H1 (cell line): Measurements from ENCODE around the gene PCDHGA7. TPM values are rescaled to one million over a fixed set of nuclear protein-coding genes. Genes with fewer than 3 reads are reported as not detected.

Experiments
- CTCF ChIA-PET: fragments of 300-600 bp; sonication (Branson Sonifier 250); formaldehyde crosslinking; loops from one replicate; lab custom pipeline; 2021; ENCODE audit not compliant: partially characterized antibody; lab: Charles Lee
- POLR2A ChIA-PET: fragments of 300-600 bp; sonication (Branson Sonifier 250); formaldehyde crosslinking; loops from one replicate; lab custom pipeline; 2021; ENCODE audit warnings: inconsistent platforms; ENCODE audit not compliant: partially characterized antibody; lab: Charles Lee
- DNase-seq, 2 experiments: peaks; one replicate each; pipeline versions ENCODE4 v3.0.0 to v3.0.0-alpha.2; 2010 to 2022; ENCODE audit warnings: low spot score in 2 of 2, low read depth in 1 of 2, mixed read lengths in 1 of 2
- FAIRE-seq: peaks from 2 replicates; lab custom pipeline; 2011; peaks lifted over from hg19 to GRCh38; lab: Jason Lieb, UNC
- H2AFZ ChIP-seq: 2 replicates; pipeline ENCODE4 v1.8.1; 2012; ENCODE audit warnings: low read length, inconsistent platforms
- H2AK5ac ChIP-seq: 2 replicates; pipeline ENCODE4 v1.6.1; 2013; ENCODE audit warnings: low read depth, low read length
- H2BK120ac ChIP-seq: replicated peaks from 2 replicates; pipeline ENCODE3; 2013; ENCODE audit warnings: low read depth, low read length, inconsistent platforms
- H2BK12ac ChIP-seq: 2 replicates; pipeline ENCODE4 v1.6.1; 2013; ENCODE audit warnings: low read depth, low read length
- H2BK15ac ChIP-seq: 2 replicates; pipeline ENCODE4 v1.6.1; 2013; ENCODE audit warnings: low read length
- H2BK20ac ChIP-seq: 2 replicates; pipeline ENCODE4 v1.6.1; 2013; ENCODE audit warnings: low read length
- H2BK5ac ChIP-seq: 2 replicates; pipeline ENCODE4 v1.6.1; 2013; ENCODE audit warnings: low read depth, low read length
- H3K14ac ChIP-seq: 2 replicates; pipeline ENCODE4 v1.6.1; 2013; ENCODE audit warnings: inconsistent platforms; ENCODE audit not compliant: insufficient read length
- H3K18ac ChIP-seq: 2 replicates; pipeline ENCODE4 v1.6.1; 2013; ENCODE audit warnings: low read length; ENCODE audit errors: extremely low read depth
- H3K23ac ChIP-seq: 2 replicates; pipeline ENCODE4 v1.6.1; 2013; ENCODE audit warnings: inconsistent platforms; ENCODE audit not compliant: insufficient read length
- H3K23me2 ChIP-seq: 2 replicates; pipeline ENCODE4 v1.6.1; 2013; ENCODE audit warnings: low read depth, low read length
- H3K27ac ChIP-seq: 2 replicates; pipeline ENCODE4 v1.6.1; 2011; ENCODE audit warnings: low read depth, low read length, inconsistent platforms
- H3K27me3 ChIP-seq, 4 experiments: replicated peaks in 1 of 4; 1 replicate in 1 of 4; 2 replicates in 3 of 4; pipeline versions ENCODE4 v1.6.1 to v1.8.1; 2011 to 2013; ENCODE audit warnings: low read length in 3 of 4, mild to moderate bottlenecking in 3 of 4, inconsistent platforms in 2 of 4, mixed read lengths in 2 of 4, moderate library complexity in 1 of 4; ENCODE audit not compliant: control insufficient read depth in 3 of 4, insufficient read depth in 3 of 4; ENCODE audit errors: extremely low read depth in 1 of 4
- H3K36me3 ChIP-seq, 4 experiments: 2 replicates each; pipeline versions ENCODE4 v1.6.1 to v1.8.1; 2011 to 2013; ENCODE audit warnings: mild to moderate bottlenecking in 4 of 4, low read length in 3 of 4, moderate library complexity in 2 of 4, control low read depth in 1 of 4, inconsistent platforms in 1 of 4; ENCODE audit not compliant: insufficient read depth in 4 of 4, control insufficient read depth in 2 of 4
- H3K4ac ChIP-seq: replicated peaks from 2 replicates; pipeline ENCODE3; 2013; ENCODE audit warnings: low read length, low read depth, mixed read lengths, inconsistent platforms; ENCODE audit not compliant: insufficient read length
- H3K4me1 ChIP-seq, 4 experiments: replicated peaks in 1 of 4; 1 replicate in 1 of 4; 2 replicates in 3 of 4; pipeline versions ENCODE4 v1.6.1 to v1.8.1; 2011 to 2013; ENCODE audit warnings: low read length in 3 of 4, inconsistent platforms in 2 of 4, mixed read lengths in 1 of 4; ENCODE audit not compliant: insufficient read depth in 4 of 4, control insufficient read depth in 3 of 4
- H3K4me2 ChIP-seq, 2 experiments: 2 replicates each; pipeline versions ENCODE4 v1.6.1 to v1.8.1; 2011 to 2013; ENCODE audit warnings: low read depth in 2 of 2, low read length in 2 of 2, control low read depth in 1 of 2, inconsistent platforms in 1 of 2, mild to moderate bottlenecking in 1 of 2; ENCODE audit not compliant: insufficient read depth in 1 of 2
- H3K4me3 ChIP-seq, 4 experiments: fragments of 200-600, 300-600 bp in 1 of 4; sonication (generic), shearing (Covaris generic), sonication (Bioruptor Twin) in 1 of 4; 2 replicates each; pipeline versions ENCODE4 v1.5.1 to v1.8.1; 2011 to 2016; ENCODE audit warnings: low read length in 4 of 4, low read depth in 3 of 4, control low read depth in 2 of 4, inconsistent platforms in 2 of 4, mild to moderate bottlenecking in 2 of 4, mixed read lengths in 1 of 4, moderate library complexity in 1 of 4; ENCODE audit not compliant: insufficient read depth in 2 of 4; ENCODE audit errors: extremely low read depth in 1 of 4
- H3K56ac ChIP-seq: replicated peaks from 2 replicates; pipeline ENCODE3; 2013; ENCODE audit warnings: low read depth, mild to moderate bottlenecking, mixed read lengths, low read length, inconsistent platforms; ENCODE audit not compliant: insufficient read length
- H3K79me1 ChIP-seq: 2 replicates; pipeline ENCODE4 v1.6.1; 2013; ENCODE audit warnings: low read depth, low read length, control low read depth
- H3K79me2 ChIP-seq, 2 experiments: 2 replicates each; pipeline versions ENCODE4 v1.6.1 to v1.8.1; 2012 to 2013; ENCODE audit warnings: low read length in 2 of 2, mild to moderate bottlenecking in 2 of 2, inconsistent platforms in 1 of 2; ENCODE audit not compliant: insufficient read depth in 2 of 2, control insufficient read depth in 1 of 2
- H3K9ac ChIP-seq, 4 experiments: replicated peaks in 1 of 4; 1 replicate in 1 of 4; 2 replicates in 3 of 4; pipeline versions ENCODE4 v1.6.1 to v1.8.1; 2011 to 2013; ENCODE audit warnings: low read depth in 3 of 4, low read length in 3 of 4, control low read depth in 2 of 4, mild to moderate bottlenecking in 2 of 4, moderate library complexity in 2 of 4, inconsistent platforms in 1 of 4; ENCODE audit errors: extremely low read depth in 1 of 4
- H3K9me3 ChIP-seq, 2 experiments: 2 replicates each; pipeline versions ENCODE4 v1.6.1 to v1.8.1; 2012 to 2013; ENCODE audit warnings: mild to moderate bottlenecking in 2 of 2, moderate library complexity in 2 of 2, control low read depth in 1 of 2, inconsistent platforms in 1 of 2, low read depth in 1 of 2, low read length in 1 of 2, mixed read lengths in 1 of 2; ENCODE audit not compliant: insufficient read depth in 2 of 2
- H4K20me1 ChIP-seq, 2 experiments: replicated peaks in 1 of 2; 2 replicates each; pipeline versions ENCODE3 to v1.8.1; 2011 to 2013; ENCODE audit warnings: inconsistent platforms in 2 of 2, low read length in 2 of 2, mild to moderate bottlenecking in 1 of 2; ENCODE audit not compliant: insufficient read depth in 2 of 2, control insufficient read depth in 1 of 2
- H4K5ac ChIP-seq: 2 replicates; pipeline ENCODE4 v1.6.1; 2013; ENCODE audit warnings: low read length, low read depth, mixed read lengths, inconsistent platforms; ENCODE audit not compliant: insufficient read length
- H4K8ac ChIP-seq: 2 replicates; pipeline ENCODE4 v1.8.0; 2013; ENCODE audit warnings: mild to moderate bottlenecking, moderate library complexity, low read length, inconsistent platforms; ENCODE audit not compliant: insufficient read depth; ENCODE audit errors: extremely low read depth
- H4K91ac ChIP-seq: replicated peaks from 2 replicates; pipeline ENCODE3; 2013; ENCODE audit warnings: low read length, mixed read lengths, inconsistent platforms; ENCODE audit not compliant: insufficient read length
- CEBPB ChIP-seq: IDR thresholded peaks from 2 replicates; pipeline ENCODE4 v1.6.1; 2012; ENCODE audit warnings: low read depth, low read length
- CREB1 ChIP-seq: IDR thresholded peaks from 2 replicates; pipeline ENCODE4 v1.6.1; 2012; ENCODE audit warnings: inconsistent platforms
- CTCF ChIP-seq, 3 experiments: IDR thresholded peaks; 1 replicate in 2 of 3; 2 replicates in 1 of 3; pipeline versions ENCODE4 v1.5.1 to v1.6.1; 2011; ENCODE audit warnings: low read length in 3 of 3, mild to moderate bottlenecking in 3 of 3, inconsistent platforms in 2 of 3, low read depth in 1 of 3, moderate library complexity in 1 of 3; ENCODE audit not compliant: insufficient read depth in 1 of 3; ENCODE audit errors: control extremely low read depth in 1 of 3
- RAD21 ChIP-seq, 2 experiments: IDR thresholded peaks in 1 of 2; conservative IDR thresholded peaks in 1 of 2; 2 replicates each; pipeline ENCODE4 v1.6.1; 2011; ENCODE audit warnings: low read depth in 2 of 2, low read length in 2 of 2, improper control_type of control experiment in 1 of 2, inconsistent platforms in 1 of 2, mild to moderate bottlenecking in 1 of 2, moderate library complexity in 1 of 2
- SP1 ChIP-seq: IDR thresholded peaks from 2 replicates; pipeline ENCODE4 v1.6.1; 2011; ENCODE audit warnings: low read depth, low read length
- YY1 ChIP-seq: IDR thresholded peaks from 2 replicates; pipeline ENCODE4 v1.6.1; 2011; ENCODE audit warnings: low read depth, mild to moderate bottlenecking, low read length
- WGBS, 2 experiments: shearing (Covaris generic) in 1 of 2; methylation state at CpG; one replicate each; pipeline versions ENCODE4 v1.1.6 to v1.1.7; 2013 to 2015; ENCODE audit warnings: low lambda C conversion rate in 2 of 2, mixed read lengths in 2 of 2, inconsistent platforms in 1 of 2, low coverage in 1 of 2, missing lambda C conversion rate in 1 of 2; ENCODE audit not compliant: insufficient replicate concordance in 2 of 2, insufficient coverage in 1 of 2, insufficient read length in 1 of 2; ENCODE audit errors: extremely low coverage in 1 of 2, missing lambda C conversion rate in 1 of 2; 5-methylcytosine and 5-hydroxymethylcytosine counted together
- polyA plus RNA-seq, 7 experiments: library from polyadenylated mRNA; depleted of rRNA in 3 of 7; stranded (reverse) in 5 of 7; unstranded in 2 of 7; fragments of >200 nt in 5 of 7; fragments of 200-250 nt in 2 of 7; gene quantifications; 1 replicate in 5 of 7; 2 replicates in 1 of 7; 4 replicates in 1 of 7; pipeline versions ENCODE4 v1.2.1 to v1.2.3, GENCODE V29; 2011 to 2013; ENCODE audit warnings: missing spikeins in 2 of 7, mixed read lengths in 2 of 7
- total RNA-seq: library from RNA; stranded (reverse); fragmentation: NEBNext Ultra II Directional; extraction: Animal tissue kit (Norgen Biotek cat#: 25700); gene quantifications from 2 replicates; pipeline ENCODE4 v1.2.1, GENCODE V29; 2021

PCDHGA7 gene
- total and polyA plus RNA-seq, 2 of the 8 experiments (the other 6 are each of a cell fraction or from before 2014, with no cell fraction given): 0.39 to 1.1 TPM

DNA sequence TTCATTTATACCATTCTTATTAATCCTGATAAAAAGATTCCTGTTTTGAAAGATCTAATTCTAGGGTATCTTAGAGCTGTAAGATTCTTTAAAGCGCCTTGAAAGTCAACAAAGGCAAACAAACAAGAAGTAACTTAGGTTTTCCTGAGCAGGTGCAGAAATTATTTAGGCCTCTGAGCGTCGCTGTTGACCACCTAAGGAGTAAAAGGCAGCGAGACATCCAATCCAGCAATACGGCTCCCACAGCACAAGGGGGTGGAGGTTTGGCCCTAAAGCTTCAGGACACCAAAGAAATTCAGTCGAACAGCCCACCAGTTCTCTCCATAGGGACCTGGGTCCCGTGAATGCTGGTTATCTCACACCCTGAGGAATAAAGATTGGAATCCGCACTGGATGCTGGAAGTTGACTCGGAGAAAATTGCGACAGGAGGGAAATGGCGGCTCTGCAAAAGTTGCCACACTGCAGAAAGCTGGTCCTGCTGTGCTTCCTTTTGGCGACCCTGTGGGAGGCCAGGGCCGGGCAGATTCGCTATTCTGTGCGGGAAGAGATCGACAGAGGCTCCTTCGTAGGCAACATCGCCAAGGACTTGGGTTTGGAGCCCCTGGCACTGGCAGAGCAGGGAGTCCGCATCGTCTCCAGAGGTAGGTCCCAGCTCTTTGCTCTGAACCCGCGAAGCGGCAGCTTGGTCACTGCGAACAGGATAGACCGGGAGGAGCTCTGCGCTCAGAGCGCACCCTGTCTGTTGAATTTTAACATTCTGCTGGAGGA is 43.8 kb upstream of the PCDHGA7 start, which contains the start of gene PCDHGA2:
TSS of gene PCDHGA2 (plus strand) at position 223 of the 769 bp plus-strand sequence.
- TF ChIP-seq CTCF (IDR thresholded peaks at IDR 0.05; ENCODE audit: control extremely low read depth in 1 of 3, insufficient read depth in 1 of 3, low read depth in 1 of 3, low read length in 3 of 3): peak; percentile 10 to 77 (median 60)
- 0 out of 2 replicates have a peak, but pooled peaks have one; percentile 36 for TF ChIP-seq YY1
- peak; percentile 58 to 65 for TF ChIP-seq RAD21 (IDR thresholded peaks at IDR 0.05 in 1 of 2, conservative IDR thresholded peaks at IDR 0.05 in 1 of 2; ENCODE audit: low read depth in 2 of 2, low read length in 2 of 2)
- TF ChIP-seq CREB1: no peak
- TF ChIP-seq SP1: no peak
- peak; percentile 32; the same call in 1 of the 2 replicates for TF ChIP-seq CEBPB
- TF ChIP-seq, all 59 proteins: peak for 4
- ChIA-PET CTCF (interaction anchor here (0.6 to 3.8 kb wide), 48 partner anchors 8 to 442 kb away, joined by 3 to 40 read pairs (median 4); partner anchors contain the start of genes PCDHB10, PCDHB11, PCDHB12 and PCDHB14), POLR2A (interaction anchor here (0.8 to 2.8 kb wide), 4 partner anchors 8 to 75 kb away, joined by 3 to 15 read pairs (median 4); partner anchors contain the start of genes PCDHGA1, PCDHGB1 and TAF7)
- Histone ChIP-seq H3K18ac (no peak within 1 kb of the TSS), H3K4me3 (no peak within 1 kb of the TSS), H3K27me3 (no peaks in the 10 kb centered on the region), H4K8ac (peak within 1 kb of the TSS; percentile 57; the same call in 1 of the 2 replicates), H3K79me1 (no peaks in the 10 kb centered on the region), H3K36me3 (no peaks in the 10 kb centered on the region), H2AFZ (no peak within 1 kb of the TSS), H2BK12ac (no peak within 1 kb of the TSS), H3K4me1 (no peaks in the 10 kb centered on the region), H3K56ac (no peak within 1 kb of the TSS), H4K91ac (no peak within 1 kb of the TSS), H2BK120ac (no peak within 1 kb of the TSS), H4K5ac (no peak within 1 kb of the TSS), H3K27ac (no peak within 1 kb of the TSS), H3K23me2 (no peaks in the 10 kb centered on the region), H3K79me2 (no peaks in the 10 kb centered on the region), H4K20me1 (no peaks in the 10 kb centered on the region), H3K4me2 (no peak within 1 kb of the TSS), H3K9ac (no peak within 1 kb of the TSS), H3K14ac (no peak within 1 kb of the TSS), H3K4ac (no peak within 1 kb of the TSS), H2BK20ac (no peak within 1 kb of the TSS), H2BK15ac (no peak within 1 kb of the TSS), H3K23ac (no peak within 1 kb of the TSS), H2BK5ac (no peak within 1 kb of the TSS), H3K9me3 (peaks cover 17 to 37% of the 10 kb centered on the region in 2 experiments; a peak in 3 of 4 replicates), H2AK5ac (no peak within 1 kb of the TSS)
- DNase-seq (no peak), FAIRE-seq (peak; percentile 24)
- 81% methylated on average over 27 of the region's 27 CpGs; no CpG with 5 or more reads in 1 of the 2 experiments for WGBS, 2 experiments
